Neutrophil (primary cell): ENCODE data around the gene AKAP6.

Source experiments
- H3K27ac ChIP-seq: fragments of 200-600 bp; sonication (generic); 2 replicates; pipeline ENCODE4 v1.5.1; 2016; ENCODE audit warnings: mild to moderate bottlenecking, moderate library complexity
- H3K27me3 ChIP-seq: fragments of 200-600 bp; sonication (generic); 2 replicates; pipeline ENCODE4 v1.6.0; 2016; ENCODE audit warnings: mild to moderate bottlenecking
- H3K36me3 ChIP-seq: fragments of 200-600 bp; sonication (generic); 2 replicates; pipeline ENCODE4 v1.5.1; 2017
- H3K4me1 ChIP-seq, 2 experiments: fragments of 200-600 bp in 1 of 2; sonication (generic) in 1 of 2; 1 replicate in 1 of 2; 2 replicates in 1 of 2; pipeline versions ENCODE4 v1.5.1 to v1.6.1; 2013 to 2016; ENCODE audit warnings: low read depth in 1 of 2, low read length in 1 of 2, mild to moderate bottlenecking in 1 of 2, moderate library complexity in 1 of 2; ENCODE audit not compliant: control insufficient read depth in 1 of 2, insufficient read depth in 1 of 2
- H3K4me3 ChIP-seq, 2 experiments: fragments of 200-600 bp in 1 of 2; sonication (generic) in 1 of 2; 1 replicate in 1 of 2; 2 replicates in 1 of 2; pipeline ENCODE4 v1.5.1; 2013 to 2016; ENCODE audit warnings: low read depth in 1 of 2, low read length in 1 of 2, mild to moderate bottlenecking in 1 of 2, moderate library complexity in 1 of 2
- H3K9me3 ChIP-seq: fragments of 200-600 bp; sonication (generic); 2 replicates; pipeline ENCODE4 v1.5.1; 2016
- CTCF ChIP-seq: fragments of 200-600 bp; sonication (generic); IDR thresholded peaks from 2 replicates; pipeline ENCODE4 v1.5.1; 2016; ENCODE audit warnings: antibody characterized with exemption

The AKAP6 gene

GRCh38 chr14:32525591-32525990 is 196.5 kb downstream of the AKAP6 start:
- Histone ChIP-seq H3K27ac (no peak overlapping the region), H3K4me1 (no peaks in the 10 kb centered on the region), H3K4me3 (no peak overlapping the region), H3K27me3 (no peaks in the 10 kb centered on the region), H3K36me3 (no peaks in the 10 kb centered on the region), H3K9me3 (no peaks in the 10 kb centered on the region)
- TF ChIP-seq CTCF: no peak

- no peak for TF ChIP-seq CTCF
- no peaks in the 10 kb centered on the region for H3K36me3 ChIP-seq
Measured at GRCh38 chr14:32530800-32531199, 201.7 kb downstream of the AKAP6 start.

GRCh38 chr14:32531942-32532515 is 202.9 kb downstream of the AKAP6 start:
- no peak overlapping the region for H3K4me3 ChIP-seq
- no peak for TF ChIP-seq CTCF
- no peaks in the 10 kb centered on the region for H3K4me1 ChIP-seq
- no peak overlapping the region for H3K27ac ChIP-seq
- H3K9me3 ChIP-seq: no peaks in the 10 kb centered on the region
- H3K36me3 ChIP-seq: no peaks in the 10 kb centered on the region
- no peaks in the 10 kb centered on the region for H3K27me3 ChIP-seq

More at GRCh38 chr14:32530800-32531199, 201.7 kb downstream of the AKAP6 start:
- H3K9me3 ChIP-seq: no peaks in the 10 kb centered on the region
- no peak overlapping the region for H3K27ac ChIP-seq
- no peaks in the 10 kb centered on the region for H3K4me1 ChIP-seq
- no peak overlapping the region for H3K4me3 ChIP-seq
- no peaks in the 10 kb centered on the region for H3K27me3 ChIP-seq

DNA sequence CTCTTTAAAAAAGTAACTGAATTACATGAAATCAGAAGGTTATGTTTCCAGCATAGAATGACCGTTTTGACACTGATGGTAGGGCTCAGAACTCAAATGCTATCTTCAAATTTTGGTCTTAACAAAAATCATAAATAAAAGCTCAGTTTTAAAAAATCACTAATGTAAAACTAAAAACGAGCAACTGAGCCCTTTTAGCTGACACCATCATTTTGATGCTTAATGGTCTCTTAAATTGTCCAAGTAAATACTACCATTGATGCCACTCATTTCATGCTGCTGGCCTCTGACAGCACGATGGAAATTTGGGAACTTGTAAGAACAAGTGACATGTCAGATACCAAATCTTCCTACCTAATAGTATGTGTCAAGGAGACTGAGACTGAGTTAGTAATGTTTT is 205.0 kb downstream of the AKAP6 start:
- Histone ChIP-seq H3K27me3 (no peaks in the 10 kb centered on the region), H3K9me3 (no peaks in the 10 kb centered on the region), H3K36me3 (no peaks in the 10 kb centered on the region), H3K4me3 (no peak overlapping the region), H3K27ac (no peak overlapping the region), H3K4me1 (no peaks in the 10 kb centered on the region)
- TF ChIP-seq CTCF: no peak

DNA sequence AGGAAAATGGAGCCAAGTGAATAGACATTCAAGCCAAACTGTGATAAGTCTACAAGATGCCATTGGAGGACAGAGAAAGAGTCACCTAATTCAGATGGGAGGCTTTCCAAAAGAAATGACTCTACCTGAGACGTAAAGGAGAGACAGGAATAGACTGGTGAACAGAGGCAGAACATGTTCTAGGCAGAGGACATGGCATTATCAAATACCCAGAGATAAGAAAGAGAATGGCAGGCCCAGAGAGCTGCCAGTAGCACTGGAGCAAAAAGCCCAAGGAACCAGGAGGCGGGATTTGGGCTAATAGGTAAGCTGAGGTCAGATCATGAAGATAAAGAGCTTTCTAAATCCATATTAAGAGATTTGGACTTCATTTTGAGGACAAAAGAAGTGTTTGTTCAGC is 207.1 kb downstream of the AKAP6 start:
- Histone ChIP-seq H3K27ac (no peak overlapping the region), H3K4me1 (no peaks in the 10 kb centered on the region), H3K9me3 (no peaks in the 10 kb centered on the region), H3K27me3 (no peaks in the 10 kb centered on the region), H3K36me3 (no peaks in the 10 kb centered on the region), H3K4me3 (no peak overlapping the region)
- no peak for TF ChIP-seq CTCF

- no peak overlapping the region for H3K4me3 ChIP-seq
- H3K9me3 ChIP-seq: no peaks in the 10 kb centered on the region
- H3K4me1 ChIP-seq: no peaks in the 10 kb centered on the region
- TF ChIP-seq CTCF: no peak
- no peak overlapping the region for H3K27ac ChIP-seq
- no peaks in the 10 kb centered on the region for H3K36me3 ChIP-seq
- H3K27me3 ChIP-seq: no peaks in the 10 kb centered on the region
Measured at GRCh38 chr14:32537166-32537565, 208.1 kb downstream of the AKAP6 start.
